Central memory CD8-positive, alpha-beta T cell (primary cell): Measurements from ENCODE around the gene TCF12.

Experiments
- ATAC-seq: fragments of 150-1000 bp; cut with Tn5 transposase; replicated peaks from 2 replicates; pipeline ENCODE4 v1.10.0; 2022; ENCODE audit warnings: mild to moderate bottlenecking, moderate FRiP score, moderate number of reproducible peaks; ENCODE audit not compliant: poor library complexity, severe bottlenecking; ENCODE audit errors: extremely low read depth
- DNase-seq, 2 donors: peaks; one replicate each; pipeline ENCODE4 v3.0.0; 2021; ENCODE audit warnings: low spot score in 2 of 2
- H3K27ac Mint-ChIP-seq: one replicate; pipeline ENCODE4 v1.8.0; 2022; ENCODE audit warnings: low read depth, mild to moderate bottlenecking, moderate library complexity, mixed read lengths
- H3K27me3 Mint-ChIP-seq: one replicate; pipeline ENCODE4 v1.8.0; 2022; ENCODE audit warnings: mixed read lengths
- H3K36me3 Mint-ChIP-seq: one replicate; pipeline ENCODE4 v1.8.0; 2022; ENCODE audit warnings: mild to moderate bottlenecking, moderate library complexity, mixed read lengths; ENCODE audit not compliant: insufficient read depth
- H3K4me1 Mint-ChIP-seq: one replicate; pipeline ENCODE4 v1.8.0; 2022; ENCODE audit warnings: mixed read lengths
- H3K4me3 Mint-ChIP-seq: one replicate; pipeline ENCODE4 v1.8.0; 2022; ENCODE audit warnings: mild to moderate bottlenecking, moderate library complexity, mixed read lengths
- H3K9me3 Mint-ChIP-seq: one replicate; pipeline ENCODE4 v1.8.0; 2022; ENCODE audit warnings: mixed read lengths

The TCF12 gene

DNA sequence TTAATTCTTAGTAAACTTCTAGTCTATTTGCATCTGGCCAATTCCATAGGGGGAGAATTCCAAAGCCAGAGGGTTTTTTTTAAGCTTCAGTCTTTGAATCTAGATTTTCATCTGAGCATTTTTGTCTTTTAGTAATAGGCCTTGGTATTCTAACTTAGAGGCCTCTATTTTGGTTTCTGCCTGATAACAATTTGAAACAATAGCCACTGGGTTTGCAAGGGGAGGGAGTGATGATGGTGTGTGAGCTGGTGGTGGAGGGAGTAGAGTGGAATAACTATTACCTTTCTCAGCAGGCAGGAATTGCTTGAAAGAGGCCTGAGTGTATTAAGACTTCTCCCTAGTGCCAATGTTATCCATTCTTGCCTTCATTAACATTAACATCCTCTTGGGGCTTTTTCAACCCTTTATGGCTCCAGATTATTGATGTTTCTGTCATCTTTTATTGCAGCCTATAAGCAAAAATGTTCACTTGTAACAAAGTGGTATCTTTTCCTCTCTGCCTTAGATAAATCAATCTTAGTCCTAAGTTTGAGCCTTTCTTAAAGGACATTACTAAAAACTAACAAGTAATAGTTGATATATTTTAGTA is 26.5 kb upstream of the TCF12 start:
- peaks cover 2% of the 10 kb centered on the region for H3K36me3 Mint-ChIP-seq
- H3K9me3 Mint-ChIP-seq = no peaks in the 10 kb centered on the region
- no peak overlapping the region for H3K4me3 Mint-ChIP-seq
- no peaks in the 10 kb centered on the region for H3K27me3 Mint-ChIP-seq
- H3K4me1 Mint-ChIP-seq = peaks cover 15% of the 10 kb centered on the region
- DNase-seq (no peak), ATAC-seq (no peak)
- H3K27ac Mint-ChIP-seq = no peak overlapping the region

DNA sequence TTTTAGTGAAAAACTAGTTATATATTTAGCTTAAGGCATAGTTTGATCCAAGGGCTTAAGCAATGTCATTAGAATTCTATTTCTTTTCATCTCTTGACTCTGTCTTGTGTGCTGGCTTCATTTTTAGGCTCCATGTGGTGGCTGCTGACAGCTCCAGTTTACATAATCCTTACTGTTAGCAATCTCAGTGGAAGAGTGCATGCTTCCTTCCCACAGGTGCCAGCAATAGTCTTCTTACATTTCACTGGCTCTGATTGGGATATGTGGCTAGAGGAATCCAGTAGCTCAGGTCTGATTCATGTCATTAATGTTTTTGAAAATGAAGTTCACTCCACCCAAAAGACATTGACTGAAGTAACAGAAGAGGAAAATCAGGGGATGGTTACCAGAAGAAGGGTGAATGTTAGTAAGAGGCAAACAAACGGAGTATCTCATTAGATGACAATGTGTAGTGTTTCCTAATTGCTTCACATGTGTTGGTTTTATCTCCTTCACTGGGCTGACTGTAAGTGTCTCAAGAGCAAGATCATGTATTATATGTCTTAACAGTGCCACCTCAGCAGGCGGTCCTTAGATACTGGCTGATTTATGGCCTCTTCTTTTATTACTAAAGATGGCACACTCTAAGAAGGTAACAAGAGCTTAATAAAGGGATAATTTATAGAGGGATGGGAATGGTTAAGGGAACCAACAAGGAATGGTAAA is 25.6 kb upstream of the TCF12 start:
- no peaks in the 10 kb centered on the region for H3K27me3 Mint-ChIP-seq
- H3K27ac Mint-ChIP-seq = no peak overlapping the region

DNA sequence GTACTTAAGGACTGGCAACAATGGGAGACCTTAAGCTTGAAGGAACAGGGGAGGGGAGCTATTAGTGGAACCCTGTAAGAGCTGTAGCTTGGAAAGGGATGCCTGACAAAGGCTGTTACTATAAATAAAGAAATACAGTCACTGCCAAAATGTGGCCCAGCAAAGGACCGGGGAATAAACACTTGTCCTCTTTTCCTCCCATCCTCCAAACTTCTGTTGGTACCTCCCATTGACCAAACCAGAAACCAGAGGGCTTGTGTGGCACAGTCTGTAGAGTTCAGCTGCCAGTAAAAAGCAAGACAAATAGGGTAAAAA is 25.1 kb upstream of the TCF12 start:
- Mint-ChIP-seq H3K4me3 (no peak overlapping the region), H3K36me3 (peaks cover 2% of the 10 kb centered on the region), H3K4me1 (peaks cover 8% of the 10 kb centered on the region), H3K27me3 (no peaks in the 10 kb centered on the region), H3K27ac (no peak overlapping the region), H3K9me3 (no peaks in the 10 kb centered on the region)
- ATAC-seq = no peak
- no peak for DNase-seq

More for the DNA sequence above, 25.6 kb upstream of the TCF12 start:
- Mint-ChIP-seq H3K36me3 (peaks cover 2% of the 10 kb centered on the region), H3K4me1 (peaks cover 13% of the 10 kb centered on the region), H3K9me3 (no peaks in the 10 kb centered on the region), H3K4me3 (no peak overlapping the region)
- DNase-seq (no peak), ATAC-seq (no peak)

DNA sequence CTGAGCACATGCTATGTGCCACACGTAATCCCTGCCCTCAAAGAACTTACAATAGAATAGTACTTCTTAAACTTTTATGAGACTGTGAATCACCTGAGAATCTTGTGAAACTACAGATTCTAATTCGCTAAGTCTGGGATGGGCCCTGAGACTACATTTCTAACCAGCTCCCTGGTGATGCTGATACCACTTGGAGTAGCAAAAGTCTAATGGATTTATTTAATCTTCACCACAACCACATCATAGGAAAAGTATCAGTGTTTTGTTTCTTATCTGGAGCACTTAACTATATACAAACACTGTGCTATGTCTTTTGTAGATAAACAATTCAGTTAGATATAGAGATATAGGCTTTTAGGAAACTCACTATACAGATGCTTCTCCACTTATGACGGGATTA is 23.8 kb upstream of the TCF12 start:
- H3K36me3 Mint-ChIP-seq = no peaks in the 10 kb centered on the region
- no peaks in the 10 kb centered on the region for H3K9me3 Mint-ChIP-seq
- no peaks in the 10 kb centered on the region for H3K4me1 Mint-ChIP-seq
- H3K4me3 Mint-ChIP-seq = no peak overlapping the region
- no peak overlapping the region for H3K27ac Mint-ChIP-seq
- H3K27me3 Mint-ChIP-seq = no peaks in the 10 kb centered on the region
- ATAC-seq (no peak), DNase-seq (no peak)

DNA sequence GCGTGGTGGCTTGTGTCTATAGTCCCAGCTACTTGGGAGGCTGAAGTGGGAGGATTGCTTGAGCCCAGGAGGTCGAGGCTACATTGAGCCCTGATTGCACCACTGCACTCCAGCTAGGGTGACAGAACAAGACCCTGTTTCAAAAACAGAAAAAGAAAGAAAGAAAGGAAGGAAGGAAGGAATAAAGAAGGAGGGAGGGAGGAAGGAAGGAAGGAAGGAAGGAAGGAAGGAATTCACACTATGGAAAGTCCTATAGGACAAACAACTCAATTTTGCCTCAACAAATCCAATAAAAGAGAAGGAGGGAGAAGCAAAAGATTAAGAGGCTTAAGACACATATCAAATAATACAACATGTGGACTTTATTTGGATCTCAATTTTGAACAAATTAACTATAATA is 16.5 kb upstream of the TCF12 start:
- Mint-ChIP-seq H3K4me3 (no peak overlapping the region), H3K4me1 (peaks cover 7% of the 10 kb centered on the region), H3K27ac (no peak overlapping the region), H3K27me3 (no peaks in the 10 kb centered on the region), H3K36me3 (peaks cover 1% of the 10 kb centered on the region), H3K9me3 (no peaks in the 10 kb centered on the region)
- DNase-seq (no peak), ATAC-seq (no peak)

DNA sequence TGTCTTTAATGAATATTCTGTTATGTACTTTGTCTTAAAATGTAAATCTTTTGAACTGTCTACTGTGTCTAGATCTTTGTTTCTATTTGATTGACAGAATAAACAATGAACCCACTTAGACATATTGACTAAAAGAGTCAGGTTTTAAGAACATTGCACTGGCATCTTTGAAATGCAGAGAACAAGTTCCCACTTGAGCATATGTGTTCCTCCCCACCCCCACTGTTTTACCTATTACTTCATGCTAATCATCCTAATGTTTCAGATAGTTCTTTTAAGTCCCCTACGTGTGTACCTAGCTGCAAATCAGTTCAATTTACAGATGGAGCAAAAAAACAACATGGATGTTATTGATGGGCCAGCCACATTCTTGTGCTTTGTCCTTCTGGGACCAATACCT is 11.7 kb upstream of the TCF12 start:
- Mint-ChIP-seq H3K9me3 (no peaks in the 10 kb centered on the region), H3K4me1 (peaks cover 13% of the 10 kb centered on the region), H3K4me3 (peak overlapping the region; percentile 64), H3K27ac (peak overlapping the region; percentile 64), H3K27me3 (no peaks in the 10 kb centered on the region), H3K36me3 (peaks cover 2% of the 10 kb centered on the region)
- no peak for ATAC-seq
- no peak for DNase-seq

DNA sequence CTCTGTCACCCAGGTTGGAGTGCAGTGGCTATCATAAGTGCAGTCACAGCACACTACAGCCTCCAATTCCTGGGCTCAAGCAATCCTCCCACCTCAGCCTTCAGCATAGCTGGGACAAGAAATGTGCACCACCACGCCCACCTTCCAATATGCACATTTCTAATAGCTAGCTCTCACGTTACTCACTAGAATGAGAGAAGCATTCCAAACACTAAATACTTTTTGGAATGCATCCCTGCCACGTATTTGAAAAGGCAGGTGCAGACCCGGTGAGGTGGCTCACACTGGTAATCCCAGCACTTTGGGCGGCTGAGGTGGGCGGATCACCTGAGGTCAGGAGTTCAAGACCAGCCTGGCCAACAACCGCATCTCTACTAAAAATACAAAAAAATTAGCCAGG is 7.6 kb upstream of the TCF12 start:
- no peak for ATAC-seq

DNA sequence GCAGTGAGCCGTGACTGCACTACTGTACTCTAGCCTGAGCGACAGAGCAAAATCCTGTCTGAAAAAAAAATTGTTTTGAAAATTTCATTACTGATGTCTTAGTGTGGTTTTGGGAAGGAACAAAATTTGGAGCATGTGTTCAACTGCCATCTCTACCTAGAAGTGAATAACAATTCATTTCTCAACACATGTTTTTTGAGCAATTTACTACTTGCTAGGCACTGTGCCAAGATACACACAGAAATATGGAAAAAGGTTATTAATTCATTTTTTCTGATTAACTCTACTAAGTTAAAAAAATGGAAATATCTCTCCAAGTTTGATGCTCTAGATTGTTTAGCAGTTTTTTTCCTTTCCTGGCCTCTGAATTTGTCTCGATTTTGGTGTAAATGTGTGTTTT is 5.2 kb upstream of the TCF12 start:
- H3K4me3 Mint-ChIP-seq = no peak overlapping the region
- DNase-seq = no peak
- H3K9me3 Mint-ChIP-seq = no peaks in the 10 kb centered on the region
- no peaks in the 10 kb centered on the region for H3K27me3 Mint-ChIP-seq
- no peak for ATAC-seq
- peaks cover 13% of the 10 kb centered on the region for H3K4me1 Mint-ChIP-seq
- no peak overlapping the region for H3K27ac Mint-ChIP-seq
- H3K36me3 Mint-ChIP-seq = peaks cover 11% of the 10 kb centered on the region

More for the DNA sequence above, 7.6 kb upstream of the TCF12 start:
- H3K4me3 Mint-ChIP-seq = no peak overlapping the region
- DNase-seq = no peak
- no peaks in the 10 kb centered on the region for H3K27me3 Mint-ChIP-seq
- H3K36me3 Mint-ChIP-seq = peaks cover 3% of the 10 kb centered on the region
- no peak overlapping the region for H3K27ac Mint-ChIP-seq
- no peaks in the 10 kb centered on the region for H3K9me3 Mint-ChIP-seq
- peaks cover 13% of the 10 kb centered on the region for H3K4me1 Mint-ChIP-seq

DNA sequence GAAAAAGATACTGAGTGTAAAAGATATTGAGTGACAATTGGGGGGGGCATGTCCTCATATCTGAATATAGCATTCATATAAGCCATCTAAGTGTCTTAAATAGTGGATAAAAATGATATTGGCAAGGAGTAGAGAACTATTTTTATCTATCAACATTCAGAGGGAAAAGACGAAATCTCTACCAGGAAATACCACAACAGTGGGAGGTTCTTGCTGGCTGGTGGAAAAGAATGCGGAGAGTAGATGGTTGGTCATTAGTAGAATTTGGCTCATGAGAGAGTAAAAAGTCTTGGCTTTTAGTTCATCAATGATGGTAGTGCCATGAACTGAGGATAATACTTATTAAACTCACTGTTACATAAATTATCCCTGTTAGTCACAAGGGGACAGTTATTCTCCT is 4.8 kb upstream of the TCF12 start:
- ATAC-seq = no peak
- no peaks in the 10 kb centered on the region for H3K9me3 Mint-ChIP-seq
- peaks cover 15% of the 10 kb centered on the region for H3K36me3 Mint-ChIP-seq

DNA sequence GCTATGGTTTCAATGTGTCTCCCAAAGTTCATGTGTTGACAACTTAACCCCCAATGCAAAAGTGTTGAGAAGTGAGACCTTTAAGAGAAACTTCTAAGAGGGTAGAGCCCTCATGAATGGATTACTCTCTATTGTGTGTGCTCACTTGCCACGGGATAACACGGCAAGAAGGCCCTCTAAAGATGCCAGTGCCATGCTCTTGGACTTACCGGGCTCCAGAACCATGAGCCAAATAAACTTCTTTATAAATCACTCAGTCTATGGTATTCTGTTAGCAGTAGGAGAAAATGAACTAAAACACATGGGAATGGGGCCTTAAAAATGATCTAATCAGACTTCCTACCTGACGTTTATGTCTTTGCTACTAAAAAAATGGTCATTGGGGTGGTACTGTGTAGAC is 2.6 kb upstream of the TCF12 start:
- Mint-ChIP-seq H3K9me3 (no peaks in the 10 kb centered on the region), H3K27me3 (no peaks in the 10 kb centered on the region), H3K27ac (no peak overlapping the region), H3K4me3 (no peak overlapping the region), H3K36me3 (peaks cover 25% of the 10 kb centered on the region), H3K4me1 (peaks cover 26% of the 10 kb centered on the region)
- DNase-seq (no peak), ATAC-seq (no peak)

More for the DNA sequence above, 4.8 kb upstream of the TCF12 start:
- Mint-ChIP-seq H3K27me3 (no peaks in the 10 kb centered on the region), H3K27ac (no peak overlapping the region), H3K4me3 (no peak overlapping the region), H3K4me1 (peaks cover 13% of the 10 kb centered on the region)
- no peak for DNase-seq

DNA sequence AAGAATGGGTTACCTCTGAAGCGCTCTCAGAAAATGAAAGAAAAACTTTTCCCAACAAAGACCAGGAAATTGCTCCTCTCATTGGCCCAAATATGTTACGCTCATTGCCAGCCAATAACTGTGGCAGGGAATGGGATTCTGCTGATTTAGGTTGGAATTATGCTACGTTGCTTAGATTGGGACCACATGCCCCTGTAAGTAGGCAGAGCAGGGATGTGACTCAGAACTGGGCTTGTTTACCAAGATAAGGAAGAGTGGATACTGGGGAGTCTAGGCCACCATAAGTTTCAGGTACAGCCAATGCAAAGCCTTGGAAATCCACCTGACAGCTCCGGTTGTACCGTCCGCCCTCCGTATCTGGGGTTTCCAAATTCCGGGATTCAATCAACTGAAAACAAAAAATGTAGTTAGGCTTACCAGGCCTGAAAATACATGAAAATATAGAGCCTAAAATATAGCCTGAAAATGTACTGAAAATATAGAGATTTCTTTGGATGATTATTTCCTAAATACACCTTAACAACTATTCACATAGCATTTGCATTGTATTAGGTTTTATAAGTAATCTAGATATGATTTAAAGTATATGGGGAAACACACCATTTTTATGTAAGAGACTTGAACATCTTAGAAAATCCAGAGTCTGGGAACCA is 1.5 kb upstream of the TCF12 start:
- H3K4me1 Mint-ChIP-seq = peaks cover 28% of the 10 kb centered on the region
- H3K9me3 Mint-ChIP-seq = no peaks in the 10 kb centered on the region
- DNase-seq = no peak
- H3K27me3 Mint-ChIP-seq = no peaks in the 10 kb centered on the region
- H3K27ac Mint-ChIP-seq = peak overlapping the region; percentile 90
- ATAC-seq = no peak
- H3K4me3 Mint-ChIP-seq = peak overlapping the region; percentile 94
- peaks cover 25% of the 10 kb centered on the region for H3K36me3 Mint-ChIP-seq

DNA sequence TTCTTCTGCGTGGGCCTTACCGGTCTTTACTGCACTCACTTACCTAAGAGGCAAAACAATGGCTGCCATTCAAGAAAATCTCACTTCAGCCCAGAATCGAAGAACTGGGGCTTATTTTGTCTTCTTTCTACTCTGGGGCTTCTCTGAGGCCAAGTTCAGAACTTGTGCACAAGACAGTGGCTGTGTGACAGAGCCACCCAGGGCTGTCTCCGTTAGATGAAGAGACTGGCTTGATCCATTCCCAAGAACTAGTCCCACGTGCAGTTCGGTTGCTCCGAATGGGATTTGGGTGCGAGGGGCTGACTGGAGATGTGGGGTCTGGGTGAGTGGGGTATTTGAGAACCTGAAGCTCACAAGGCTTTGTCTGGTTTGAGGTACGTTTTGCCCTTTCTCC is 795 bp upstream of the TCF12 start:
- peak in 1 of 2 donors; percentile 14 for DNase-seq
- H3K4me3 Mint-ChIP-seq = peak overlapping the region; percentile 94
- H3K9me3 Mint-ChIP-seq = no peaks in the 10 kb centered on the region
- H3K27ac Mint-ChIP-seq = peak overlapping the region; percentile 90
- H3K27me3 Mint-ChIP-seq = no peaks in the 10 kb centered on the region
- peaks cover 28% of the 10 kb centered on the region for H3K4me1 Mint-ChIP-seq
- H3K36me3 Mint-ChIP-seq = peaks cover 27% of the 10 kb centered on the region
- ATAC-seq = no peak

DNA sequence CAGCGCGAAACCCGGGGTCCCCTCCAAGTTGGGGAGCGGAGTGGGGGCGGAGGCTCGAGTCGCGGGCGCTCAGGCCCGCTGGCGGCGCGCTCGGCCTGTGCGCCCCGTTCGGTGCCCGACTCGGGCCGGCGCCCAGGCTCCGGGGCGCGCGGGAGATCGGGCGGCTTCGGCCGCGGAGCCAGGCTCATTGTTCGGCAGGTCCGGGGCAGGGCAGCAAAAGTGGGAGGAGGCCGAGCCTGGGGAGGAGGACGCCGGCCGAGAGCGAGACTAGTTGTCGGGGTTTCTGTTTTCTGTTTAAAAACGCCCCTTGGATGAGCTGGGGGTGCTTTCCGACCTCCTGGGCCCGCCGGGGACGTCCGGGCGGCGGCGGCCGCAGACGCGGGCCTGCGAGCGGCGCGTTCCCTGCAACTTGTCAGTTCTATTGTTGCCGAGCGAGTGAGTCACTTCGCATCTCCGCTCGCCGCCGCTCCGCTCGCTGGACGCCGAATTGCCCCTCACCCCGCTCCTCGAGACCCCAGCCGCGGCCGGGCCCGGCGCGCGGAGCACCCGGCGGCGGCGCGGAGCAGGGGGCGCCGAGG is 676 bp downstream of the TCF12 start:
- Mint-ChIP-seq H3K27ac (peak overlapping the region; percentile 90), H3K27me3 (no peaks in the 10 kb centered on the region), H3K4me1 (peaks cover 42% of the 10 kb centered on the region), H3K36me3 (peaks cover 31% of the 10 kb centered on the region), H3K9me3 (no peaks in the 10 kb centered on the region), H3K4me3 (peak overlapping the region; percentile 94)
- DNase-seq = peak; percentile 47 to 62
- peak; percentile 55 for ATAC-seq
